Parietal lobe (tissue), 1 donor: Measurements from ENCODE around the gene SESN3. TPM values are rescaled to one million over a fixed set of nuclear protein-coding genes. Genes with fewer than 3 reads are reported as not detected.

Experiments
- total RNA-seq: library from RNA; depleted of rRNA; stranded (reverse); fragments of >200 nt; gene quantifications from one replicate; pipeline ENCODE4 v1.2.3, GENCODE V29; 2014

The SESN3 gene
- 94.2 TPM for total RNA-seq

GRCh38 chr11:95231127-95231880 lies at the start of gene SESN3:
TSS of gene SESN3 (minus strand) at chr11:95231202. CDS start at chr11:95230860, 342 bp downstream.

Other genes with a start within 250 kb of the SESN3 start
- gene KDM4E, start 205.9 kb downstream of the SESN3 start, total RNA-seq, result not detected
- gene KDM4F, start 181.8 kb downstream of the SESN3 start, total RNA-seq, result not detected
- 15.7 TPM for gene SRSF8, start 164.3 kb downstream of the SESN3 start, total RNA-seq
- 22.2 TPM for gene ENDOD1, start 141.4 kb downstream of the SESN3 start, total RNA-seq